ENCODE data around the gene LAMTOR3.
"Not testable (repeated sequence)": the region's sequence is repeated elsewhere in the genome, so short reads cannot be mapped to it uniquely, and the experiment has no call there.

Gene LAMTOR3

GRCh38 chr4:99861120-99861905, 32.9 kb downstream of the LAMTOR3 start:
- no peak for DNase-seq

- DNase-seq = no peak
Measured at GRCh38 chr4:99860521-99860920, 33.7 kb downstream of the LAMTOR3 start.

GRCh38 chr4:99859618-99860017, 34.6 kb downstream of the LAMTOR3 start:
- no peak for DNase-seq

- DNase-seq = no peak
Measured at GRCh38 chr4:99857307-99857706, 36.9 kb downstream of the LAMTOR3 start.

- DNase-seq = no peak
Measured at GRCh38 chr4:99856166-99856565, 38.1 kb downstream of the LAMTOR3 start.

- DNase-seq = no peak
Measured at GRCh38 chr4:99855678-99856077, 38.5 kb downstream of the LAMTOR3 start.

- no peak for DNase-seq
Measured at GRCh38 chr4:99853999-99854398, 40.2 kb downstream of the LAMTOR3 start.

GRCh38 chr4:99853190-99853589, 41.0 kb downstream of the LAMTOR3 start:
- no peak for DNase-seq

GRCh38 chr4:99852199-99852749, 42.0 kb downstream of the LAMTOR3 start:
- no peak for DNase-seq

- no peak for DNase-seq
Measured at GRCh38 chr4:99848591-99849001, 45.6 kb downstream of the LAMTOR3 start.

- DNase-seq = no peak
Measured at GRCh38 chr4:99847362-99847976, 46.8 kb downstream of the LAMTOR3 start.

GRCh38 chr4:99846891-99847290, 47.3 kb downstream of the LAMTOR3 start:
- DNase-seq = no peak

GRCh38 chr4:99845708-99846469, 48.3 kb downstream of the LAMTOR3 start:
- DNase-seq = no peak

GRCh38 chr4:99845179-99845578, 49.0 kb downstream of the LAMTOR3 start:
- DNase-seq = no peak

- no peak for DNase-seq
Measured at GRCh38 chr4:99844048-99844447, 50.2 kb downstream of the LAMTOR3 start.

- no peak for DNase-seq
Measured at GRCh38 chr4:99843413-99843812, 50.8 kb downstream of the LAMTOR3 start.

GRCh38 chr4:99841129-99841528, 53.1 kb downstream of the LAMTOR3 start:
- no peak for DNase-seq

GRCh38 chr4:99838927-99839326, 55.3 kb downstream of the LAMTOR3 start:
- DNase-seq = no peak

- no peak for DNase-seq
Measured at GRCh38 chr4:99835942-99836341, 58.3 kb downstream of the LAMTOR3 start.

GRCh38 chr4:99834569-99834968, 59.7 kb downstream of the LAMTOR3 start:
- no peak for DNase-seq

GRCh38 chr4:99833756-99834155, 60.5 kb downstream of the LAMTOR3 start:
- DNase-seq = no peak

- DNase-seq = no peak
Measured at GRCh38 chr4:99832758-99833157, 61.5 kb downstream of the LAMTOR3 start.

GRCh38 chr4:99832321-99832720, 61.9 kb downstream of the LAMTOR3 start:
- DNase-seq = no peak

GRCh38 chr4:99830051-99830450, 64.2 kb downstream of the LAMTOR3 start:
- not testable (repeated sequence) for DNase-seq

Measured in NCI-H2171 treated with DMSO at 0.1 percent for 48 hours (cell line).